Activated T-cell treated with anti-CD3 and anti-CD28 coated beads for 4 hours (primary cell): Measurements from ENCODE around the gene PTPN2.
"Not testable (repeated sequence)": the region's sequence is repeated elsewhere in the genome, so short reads cannot be mapped to it uniquely, and the experiment has no call there.

Experiments
- DNase-seq: peaks from one replicate; pipeline ENCODE4 v3.0.0-alpha.2; 2020

PTPN2 gene

GRCh38 chr18:12890964-12891363, 6.9 kb upstream of the PTPN2 start:
- no peak for DNase-seq

- DNase-seq: no peak
Observed at GRCh38 chr18:12886498-12887126, 2.6 kb upstream of the PTPN2 start.

- DNase-seq: no peak
Observed at GRCh38 chr18:12885500-12885899, 1.5 kb upstream of the PTPN2 start.

GRCh38 chr18:12884406-12885323, 628 bp upstream of the PTPN2 start:
- DNase-seq: no peak

GRCh38 chr18:12883372-12883683, 709 bp downstream of the PTPN2 start:
- DNase-seq: no peak

- DNase-seq: no peak
Observed at GRCh38 chr18:12882453-12883371, 1.3 kb downstream of the PTPN2 start.

GRCh38 chr18:12880541-12880910, 3.5 kb downstream of the PTPN2 start:
- no peak for DNase-seq

- no peak for DNase-seq
Observed at GRCh38 chr18:12879840-12880540, 4.0 kb downstream of the PTPN2 start.

- DNase-seq: not testable (repeated sequence)
Observed at GRCh38 chr18:12874992-12875391, 9.0 kb downstream of the PTPN2 start.

- DNase-seq: not testable (repeated sequence)
Observed at GRCh38 chr18:12873961-12874567, 10.0 kb downstream of the PTPN2 start.

GRCh38 chr18:12872408-12872807, 11.6 kb downstream of the PTPN2 start:
- DNase-seq: no peak

- no peak for DNase-seq
Observed at GRCh38 chr18:12868576-12868975, 15.5 kb downstream of the PTPN2 start.

GRCh38 chr18:12867441-12868123, 16.5 kb downstream of the PTPN2 start:
- no peak for DNase-seq

GRCh38 chr18:12863687-12864216, 20.3 kb downstream of the PTPN2 start:
- no peak for DNase-seq

- DNase-seq: no peak
Observed at GRCh38 chr18:12862874-12863482, 21.1 kb downstream of the PTPN2 start.

- DNase-seq: no peak
Observed at GRCh38 chr18:12862467-12862866, 21.6 kb downstream of the PTPN2 start.

GRCh38 chr18:12861637-12862036, 22.4 kb downstream of the PTPN2 start:
- DNase-seq: no peak

GRCh38 chr18:12860530-12860929, 23.5 kb downstream of the PTPN2 start:
- no peak for DNase-seq

GRCh38 chr18:12858991-12859390, 25.0 kb downstream of the PTPN2 start:
- no peak for DNase-seq

GRCh38 chr18:12857991-12858544, 26.0 kb downstream of the PTPN2 start:
- DNase-seq: no peak
